Left lobe of liver (tissue), 2 donors: Measurements from ENCODE around the gene RAI2. TPM values are rescaled to one million over a fixed set of nuclear protein-coding genes. Genes with fewer than 3 reads are reported as not detected.

Experiments used
- ATAC-seq: fragments of 200-7000 bp; cut with Tn5 transposase; one replicate; pipeline ENCODE4 v1.9.1; 2020; ENCODE audit warnings: mild to moderate bottlenecking, moderate library complexity
- DNase-seq: peaks from one replicate; pipeline ENCODE4 v3.0.0-alpha.2; 2020; ENCODE audit warnings: low spot score
- total RNA-seq: library from RNA; stranded (reverse); gene quantifications from one replicate; pipeline ENCODE4 v1.2.1, GENCODE V29; 2021
- donor health status: DM: no; HTN: no; CAD: no; lungs with moderate emphysema.
- donor health status: DM: no; HTN: yes; CAD: no.

Gene RAI2
- total RNA-seq, 1 donor from 2014 or later, result 2.1 TPM

DNA sequence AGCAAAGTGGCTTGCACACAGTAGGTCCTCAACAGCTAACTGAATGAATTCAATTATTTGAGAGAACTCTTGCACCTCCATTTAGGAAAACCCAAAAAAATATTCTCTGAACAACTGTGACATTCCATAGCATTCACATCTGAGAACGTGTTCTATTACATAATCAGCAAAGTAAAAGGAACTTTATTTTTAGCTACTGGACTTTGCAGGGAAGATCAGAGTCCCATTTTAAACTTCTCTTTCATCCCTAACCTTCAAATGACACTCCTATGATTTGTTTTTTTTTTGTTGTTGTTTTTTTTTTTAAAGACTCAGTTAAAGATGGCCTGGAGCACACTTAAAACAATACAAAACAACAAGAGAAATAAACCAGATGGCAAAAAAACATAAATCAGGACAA is 30.9 kb downstream of the RAI2 start:
- no peak for ATAC-seq

DNA sequence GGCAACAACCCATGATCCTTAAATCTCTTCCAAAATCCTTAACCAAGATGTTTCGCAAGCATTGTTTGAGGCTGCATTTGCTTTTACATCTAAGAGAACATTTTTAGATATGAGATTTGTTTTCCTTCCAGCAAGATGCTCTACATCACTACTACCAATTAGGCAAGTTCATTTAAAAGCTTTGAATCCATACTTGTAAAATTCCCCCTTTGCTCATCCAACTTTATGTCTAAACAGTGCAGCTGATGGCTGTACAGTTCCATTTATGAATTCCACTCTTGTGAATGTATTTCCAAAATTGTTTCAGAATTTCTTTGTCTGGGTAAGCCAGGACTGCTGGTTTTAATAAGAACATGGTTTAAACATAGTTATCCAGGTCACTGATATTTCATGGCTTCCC is 31.5 kb downstream of the RAI2 start:
- DNase-seq, result no peak
- ATAC-seq, result no peak

More for the DNA sequence above, 30.9 kb downstream of the RAI2 start:
- no peak for DNase-seq

DNA sequence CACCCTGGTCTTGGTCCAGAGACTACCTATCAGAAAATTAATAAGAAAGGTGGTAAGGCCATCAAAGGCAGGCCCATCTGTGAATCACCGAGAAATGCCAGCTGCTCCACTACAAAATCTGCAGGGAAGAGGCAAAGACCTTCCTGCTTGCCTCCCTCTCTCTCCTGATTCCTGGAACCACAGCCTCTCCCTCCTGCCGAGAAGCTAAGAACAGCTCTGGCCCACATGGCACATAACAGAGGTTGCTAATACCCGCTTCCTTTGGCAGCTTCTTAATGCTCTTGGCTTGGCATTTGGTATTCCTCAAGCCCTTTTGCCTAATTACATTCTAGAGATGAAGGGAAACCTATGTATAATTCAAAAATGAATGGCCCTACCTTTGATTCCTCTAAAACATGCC is 32.9 kb downstream of the RAI2 start:
- no peak for DNase-seq
- no peak for ATAC-seq

DNA sequence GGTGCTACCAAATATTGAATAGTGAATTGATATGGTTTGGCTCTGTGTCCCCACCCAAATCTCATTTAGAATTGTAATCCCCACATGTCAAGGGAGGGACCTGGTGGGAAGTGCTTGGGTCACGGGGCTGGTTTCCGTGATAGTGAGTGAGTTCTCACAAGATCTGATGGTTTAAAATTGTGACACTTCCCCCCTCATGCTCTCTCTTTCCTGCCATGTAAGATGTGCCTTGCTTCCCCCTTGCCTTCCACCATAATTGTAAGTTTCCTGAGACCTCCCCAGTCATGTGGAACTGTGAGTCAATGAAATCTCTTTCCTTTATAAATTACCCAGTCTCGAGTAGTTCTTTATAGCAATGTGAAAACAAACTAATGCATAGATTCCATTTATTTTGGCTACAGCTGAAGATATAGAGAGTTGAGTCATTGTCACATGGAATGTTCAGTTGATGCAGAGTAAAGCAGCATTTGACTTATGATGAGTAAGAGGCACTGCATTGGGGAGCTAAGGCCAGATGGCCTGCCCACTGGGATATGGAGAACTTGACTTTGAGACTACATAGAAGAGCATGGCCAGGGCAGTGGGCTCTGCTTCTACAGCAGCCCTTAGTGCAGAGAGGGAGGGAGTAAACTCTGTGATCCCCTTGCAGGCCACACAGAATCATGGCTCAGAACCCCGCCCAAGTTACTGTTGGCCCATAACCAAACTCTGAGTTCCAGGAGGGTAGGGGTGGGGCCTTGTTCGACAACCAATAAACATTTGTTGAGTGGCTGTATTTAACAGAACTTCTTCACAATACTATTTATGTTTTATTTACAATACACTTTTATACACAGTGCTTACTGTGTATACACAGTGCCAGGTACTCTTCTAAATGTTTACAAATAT is 34.2 kb downstream of the RAI2 start:
- DNase-seq (no peak), ATAC-seq (no peak)

DNA sequence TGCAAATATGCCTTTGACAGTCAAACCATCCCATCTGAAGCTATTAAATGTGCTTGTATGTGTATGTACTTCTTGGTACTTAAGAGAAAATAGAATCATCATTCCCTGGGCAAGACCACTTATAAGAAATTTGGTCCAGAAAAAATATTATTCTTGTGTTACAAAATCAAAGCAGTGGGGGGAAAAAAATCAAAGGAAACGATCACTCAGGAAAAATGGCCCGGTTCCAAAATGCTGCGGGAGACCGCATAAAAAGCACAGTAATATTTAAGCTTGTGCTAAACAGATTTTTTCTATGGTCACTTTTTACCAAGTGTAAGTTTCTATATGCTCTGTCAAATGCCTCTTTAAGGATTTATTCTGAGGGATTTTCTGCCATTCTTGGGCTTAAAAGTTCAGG is 36.1 kb downstream of the RAI2 start:
- ATAC-seq, result no peak
- no peak for DNase-seq

DNA sequence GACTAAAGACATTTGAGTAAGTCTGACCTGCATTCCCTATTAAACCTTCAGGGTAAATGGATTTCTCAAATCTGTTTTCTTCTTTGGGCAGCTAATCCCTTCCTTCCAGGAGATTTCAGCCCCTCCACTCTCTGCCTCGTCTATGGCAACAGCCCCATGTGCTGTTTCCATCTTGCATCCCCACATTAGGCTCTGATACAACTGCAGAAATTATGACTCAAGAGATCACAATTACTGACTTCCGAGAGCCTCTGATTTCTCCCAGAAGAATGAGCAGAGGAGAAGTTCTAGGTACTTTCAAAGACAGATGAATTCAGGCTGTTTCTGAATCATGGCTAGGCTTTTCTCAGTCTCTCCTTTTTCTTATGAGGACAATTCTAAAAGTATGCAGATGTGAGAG is 38.7 kb downstream of the RAI2 start:
- DNase-seq (no peak), ATAC-seq (no peak)

DNA sequence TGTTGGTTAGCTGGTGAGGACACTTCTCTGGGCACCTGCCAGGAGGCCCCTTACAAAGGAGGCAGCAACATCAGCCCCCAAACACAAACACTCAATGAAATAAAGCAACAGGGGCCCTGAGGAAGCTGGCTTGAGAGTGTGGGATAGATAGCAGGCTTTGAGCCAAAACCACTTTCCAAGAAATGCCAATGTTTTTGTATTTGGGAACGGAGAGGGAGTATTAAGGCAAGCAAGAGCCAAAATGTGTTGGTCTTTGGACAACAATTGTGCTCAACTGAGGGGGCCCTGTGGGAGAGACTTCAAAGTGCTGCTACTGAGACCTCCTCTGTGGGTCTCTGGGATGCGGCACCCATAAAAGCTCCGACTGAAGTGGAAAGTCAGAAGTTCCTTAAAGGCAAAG is 41.0 kb downstream of the RAI2 start:
- DNase-seq (no peak), ATAC-seq (no peak)

DNA sequence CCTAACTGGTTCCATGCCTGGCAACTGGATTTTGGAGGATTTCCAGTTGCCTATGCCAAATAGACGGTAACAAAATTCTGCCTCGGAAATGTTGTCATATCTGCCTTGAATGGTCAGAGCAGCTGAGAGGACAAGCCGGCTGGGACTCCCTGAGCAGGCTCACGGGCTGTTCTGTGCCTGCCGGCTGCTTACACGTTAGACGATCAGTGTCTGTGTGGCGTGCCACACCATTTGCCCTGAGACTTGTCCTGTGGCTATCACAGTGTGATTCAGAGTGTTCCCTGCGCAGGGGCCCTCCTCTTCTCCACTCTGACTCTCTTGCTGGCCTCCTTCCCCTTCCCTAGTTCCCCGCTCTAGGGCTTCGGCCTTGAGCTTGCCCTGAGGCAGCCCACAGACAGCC is 42.4 kb downstream of the RAI2 start:
- ATAC-seq, result no peak
- no peak for DNase-seq

DNA sequence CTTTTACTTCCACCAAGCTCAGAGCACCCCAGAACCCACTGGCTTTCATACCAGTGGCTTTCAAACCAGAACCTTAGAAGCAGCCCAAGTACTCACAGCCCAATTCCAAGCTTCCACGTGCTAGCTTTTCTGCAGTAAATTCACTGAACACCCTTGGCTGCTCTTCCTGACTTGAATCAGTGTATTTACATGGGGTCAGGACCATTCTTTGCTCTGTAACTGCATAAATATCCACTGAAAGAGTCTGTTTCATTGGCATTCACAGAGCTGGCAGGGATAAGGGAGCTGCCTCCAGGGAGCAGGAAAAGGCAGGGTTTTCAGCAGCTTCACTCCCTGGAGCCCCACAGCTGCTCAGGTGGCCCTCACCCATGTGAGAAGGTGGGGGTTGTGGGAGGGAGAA is 43.8 kb downstream of the RAI2 start:
- DNase-seq, result no peak
- no peak for ATAC-seq

DNA sequence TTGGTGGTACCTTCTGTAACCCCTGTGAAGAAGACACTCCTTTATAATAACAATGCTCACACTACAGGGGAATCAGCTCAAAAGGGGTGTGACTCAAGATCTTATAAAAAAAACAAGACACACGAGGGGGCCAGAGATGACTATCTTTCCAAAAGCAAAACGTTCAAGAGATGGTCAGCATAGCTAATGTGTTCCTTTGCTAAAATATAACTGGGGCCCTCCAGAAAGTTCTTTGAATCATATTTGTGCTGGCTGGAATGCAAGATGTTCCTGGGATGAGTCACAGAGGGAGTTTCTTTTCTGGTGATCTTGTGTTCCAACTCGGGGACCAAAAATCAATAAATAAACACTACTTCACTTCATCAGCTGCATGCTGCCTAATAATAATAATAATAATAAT is 46.5 kb downstream of the RAI2 start:
- no peak for ATAC-seq

DNA sequence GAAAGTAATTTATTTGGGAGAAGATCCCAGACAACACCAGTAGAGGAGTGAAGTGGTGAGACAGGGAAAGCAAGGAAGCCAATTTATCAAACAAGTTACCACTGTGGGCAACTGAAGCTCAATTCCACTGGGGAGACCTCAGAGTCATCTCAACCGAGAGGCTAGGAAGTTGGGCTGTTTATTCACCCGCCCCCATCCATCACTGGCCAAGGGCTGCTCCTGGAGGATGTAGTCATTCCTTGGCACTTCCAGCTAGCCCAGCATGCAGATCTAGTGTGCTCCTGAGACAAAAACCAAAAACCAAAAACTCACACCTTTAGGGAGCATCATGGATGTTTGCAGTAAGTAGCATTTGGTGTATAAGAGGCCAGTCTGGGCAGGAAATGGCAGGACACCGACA is 47.0 kb downstream of the RAI2 start:
- ATAC-seq, result no peak

More for the DNA sequence above, 46.5 kb downstream of the RAI2 start:
- no peak for DNase-seq

DNA sequence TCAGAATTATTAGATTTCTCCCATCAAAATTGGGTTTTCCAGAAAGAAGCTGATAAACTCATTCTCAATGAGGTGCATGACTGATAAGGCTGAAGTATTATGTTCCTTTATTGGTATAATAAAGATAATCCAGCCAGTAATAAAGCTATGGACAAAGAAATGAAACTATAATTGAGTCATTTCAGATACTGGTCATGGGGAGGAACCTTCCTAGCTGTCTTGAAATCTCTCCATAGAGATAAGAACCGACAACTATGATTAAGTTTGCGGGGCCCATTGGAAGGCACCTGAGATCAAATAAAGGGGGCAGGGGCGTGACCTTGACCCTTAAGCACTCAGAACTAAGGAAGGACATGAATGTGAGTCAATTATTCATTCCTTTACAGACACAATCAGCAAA is 47.8 kb downstream of the RAI2 start:
- DNase-seq, result no peak
- no peak for ATAC-seq

More for the DNA sequence above, 47.0 kb downstream of the RAI2 start:
- DNase-seq, result no peak

DNA sequence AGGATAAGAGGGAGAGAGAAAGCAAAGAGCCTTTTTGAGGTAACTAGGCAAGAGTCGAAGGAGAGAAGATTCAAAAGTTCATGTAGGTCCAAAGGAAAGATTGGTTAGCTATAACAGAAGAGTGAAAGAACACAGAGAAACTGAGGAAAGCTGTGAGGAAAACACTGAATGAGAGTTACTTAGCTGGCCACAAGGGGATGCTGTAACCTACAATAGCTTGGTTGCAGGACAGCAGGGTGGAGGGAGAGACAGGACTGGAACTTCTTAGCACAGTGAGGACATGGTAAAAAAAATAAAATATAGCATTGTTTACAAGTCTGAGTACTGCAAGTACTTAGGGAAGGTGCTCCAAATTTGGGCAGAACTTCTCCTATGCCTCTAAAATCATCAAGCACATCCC is 48.3 kb downstream of the RAI2 start:
- DNase-seq, result no peak

DNA sequence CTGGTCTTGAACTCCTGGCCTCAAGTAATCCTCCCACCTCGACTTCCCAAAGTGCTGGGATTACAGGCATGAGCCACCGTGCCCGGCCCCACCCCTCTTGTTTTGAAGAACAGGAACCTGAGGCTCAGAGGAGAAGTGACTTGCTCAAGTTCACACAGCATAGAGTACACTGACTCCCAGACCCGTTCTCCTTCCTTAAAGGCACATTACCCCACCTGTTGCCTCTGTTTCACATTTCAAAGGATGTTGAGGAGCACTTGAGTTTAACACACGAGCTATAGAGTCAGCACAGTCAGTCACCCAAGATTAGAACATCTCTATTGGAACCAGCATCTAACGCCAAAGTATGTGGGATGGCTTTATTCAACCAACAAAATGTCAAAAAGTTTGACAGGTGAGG is 51.1 kb downstream of the RAI2 start:
- no peak for ATAC-seq

More for the DNA sequence above, 48.3 kb downstream of the RAI2 start:
- peak; percentile 42 for ATAC-seq

DNA sequence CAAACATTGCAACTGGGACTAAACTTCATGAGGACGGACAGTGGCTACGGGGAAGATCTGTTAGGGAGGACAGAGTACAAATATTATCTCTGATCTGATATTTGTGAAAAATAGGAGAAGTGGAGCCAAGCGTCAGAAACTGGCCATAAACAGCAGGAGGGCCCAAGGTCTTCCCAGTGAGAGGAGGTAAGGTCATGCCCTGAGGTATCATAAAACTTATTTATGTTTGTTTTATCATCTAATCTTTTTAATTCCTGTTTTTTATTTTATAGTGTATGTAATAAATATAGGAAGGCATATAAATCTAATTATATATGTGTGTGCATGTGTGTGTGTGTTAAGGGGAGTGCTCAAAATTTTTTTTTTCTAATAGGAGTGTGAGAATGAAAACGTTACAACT is 51.8 kb downstream of the RAI2 start:
- no peak for DNase-seq
- ATAC-seq, result no peak

More for the DNA sequence above, 51.1 kb downstream of the RAI2 start:
- DNase-seq, result no peak

DNA sequence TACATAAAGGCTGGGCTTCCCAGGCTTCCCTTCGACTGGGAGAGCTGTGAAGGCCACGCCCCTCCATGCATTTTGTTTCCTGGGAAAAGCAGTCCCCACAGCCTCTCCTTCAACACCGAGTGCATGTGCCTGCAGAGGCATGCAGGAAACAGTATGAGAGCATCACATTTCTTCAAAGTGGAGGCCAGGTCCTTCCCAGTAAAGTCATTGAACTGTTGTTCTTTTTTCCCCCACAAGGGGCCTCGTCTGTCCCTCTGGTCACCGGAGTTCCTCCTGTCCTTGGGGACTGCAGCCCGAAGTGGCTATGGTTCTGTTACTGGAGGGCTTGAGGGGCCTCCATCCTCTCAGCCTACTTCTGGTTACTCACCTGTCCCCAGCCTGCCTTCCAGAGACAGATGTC is 56.0 kb downstream of the RAI2 start:
- ATAC-seq, result no peak
- DNase-seq, result no peak

DNA sequence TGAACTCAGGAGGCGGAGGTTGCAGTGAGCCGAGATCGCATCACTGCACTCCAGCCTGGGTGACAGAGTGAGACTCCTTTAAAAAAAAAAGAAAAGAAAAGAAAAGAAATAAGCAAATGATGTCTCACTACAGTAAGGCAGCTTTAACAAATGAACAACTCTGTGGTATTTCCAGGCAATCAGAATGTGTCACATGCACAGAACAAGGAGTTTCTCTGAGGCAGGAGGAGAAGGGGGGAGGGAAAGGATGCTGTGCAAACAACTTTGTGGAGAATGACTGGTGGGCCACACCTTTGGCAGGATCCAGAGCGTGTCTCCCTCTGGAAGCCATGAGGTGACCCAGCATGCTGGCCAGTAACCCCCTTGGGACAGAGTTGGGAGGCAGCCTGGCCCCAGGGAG is 57.6 kb downstream of the RAI2 start:
- no peak for ATAC-seq
- no peak for DNase-seq

DNA sequence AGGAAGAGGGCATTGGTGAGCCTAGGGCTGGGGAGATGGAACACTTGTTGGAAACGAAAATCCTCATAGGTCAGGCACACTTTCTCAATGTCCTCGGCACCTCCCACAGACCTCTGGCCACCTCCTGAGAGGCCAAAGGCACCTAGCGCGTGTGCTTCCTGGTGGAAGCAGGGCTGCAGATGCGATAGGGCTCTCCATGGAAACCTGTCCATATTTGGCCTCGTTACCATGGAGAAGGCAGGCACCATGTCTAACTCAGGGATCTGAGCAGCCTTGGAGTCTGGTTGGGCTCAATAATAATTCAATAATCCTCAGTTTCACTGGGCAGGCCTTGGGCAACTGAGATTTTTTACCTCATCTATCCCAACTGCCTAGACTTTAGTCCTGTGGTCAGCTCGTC is 58.3 kb downstream of the RAI2 start:
- DNase-seq (no peak), ATAC-seq (no peak)

DNA sequence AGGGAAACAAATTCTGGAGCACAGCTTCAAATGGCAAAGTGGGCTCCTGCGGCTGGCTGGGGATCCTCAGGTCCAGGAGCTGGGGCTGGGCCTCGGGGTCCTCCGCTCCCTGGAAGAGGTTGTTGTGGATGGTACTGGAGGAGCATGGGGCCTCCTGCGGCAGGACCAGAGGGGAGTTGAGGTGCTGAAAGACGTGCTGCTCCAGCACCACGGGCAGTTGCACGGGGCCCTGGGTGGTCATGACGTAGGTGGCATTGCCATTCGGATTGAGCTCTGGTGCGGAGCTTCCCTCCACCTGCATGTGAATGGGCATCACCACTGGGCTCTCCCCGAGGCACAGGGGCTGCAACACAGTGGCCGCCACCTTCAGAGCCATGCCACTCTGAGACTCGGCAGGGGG is 59.7 kb downstream of the RAI2 start:
- DNase-seq (no peak), ATAC-seq (no peak)

DNA sequence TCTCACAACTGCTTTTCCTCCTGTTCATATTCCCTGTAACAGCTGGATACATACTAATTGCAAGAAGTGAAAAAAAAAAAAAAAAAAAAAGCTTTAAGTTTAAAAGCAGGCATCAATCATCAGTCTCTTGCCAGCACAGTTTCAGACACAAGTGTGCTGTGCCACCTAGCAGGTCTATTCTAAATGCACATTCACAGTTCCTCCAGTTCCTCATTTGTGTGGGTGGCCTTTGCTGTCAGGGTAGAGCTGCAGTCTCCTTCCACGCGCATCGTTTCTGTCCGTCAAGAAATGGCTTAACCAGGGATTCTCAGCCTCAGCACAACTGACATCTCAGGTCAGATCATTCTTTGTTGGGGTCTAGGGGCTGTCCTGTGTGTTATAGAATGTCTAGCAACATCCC is 62.2 kb downstream of the RAI2 start:
- DNase-seq, result no peak
- ATAC-seq, result no peak

DNA sequence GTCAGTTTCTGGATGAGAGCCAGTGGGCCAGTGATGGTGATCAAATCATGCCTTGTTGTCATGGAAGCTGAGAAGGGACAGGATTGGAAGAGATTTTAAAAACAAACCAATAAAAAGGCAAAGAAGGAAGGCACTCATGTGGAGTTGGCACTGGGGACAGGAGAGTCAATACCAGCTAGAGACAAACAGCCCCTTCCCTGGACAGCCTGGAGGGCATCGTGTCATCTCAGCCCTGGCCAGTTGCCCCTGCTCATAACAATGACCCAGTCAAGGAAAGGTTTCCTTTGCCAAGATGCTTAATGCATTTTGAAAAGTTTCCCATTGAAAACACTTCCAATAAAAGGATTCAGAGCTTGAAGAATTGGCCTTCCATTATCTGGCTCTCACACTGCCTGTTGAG is 68.3 kb downstream of the RAI2 start:
- ATAC-seq, result no peak
- DNase-seq, result no peak

DNA sequence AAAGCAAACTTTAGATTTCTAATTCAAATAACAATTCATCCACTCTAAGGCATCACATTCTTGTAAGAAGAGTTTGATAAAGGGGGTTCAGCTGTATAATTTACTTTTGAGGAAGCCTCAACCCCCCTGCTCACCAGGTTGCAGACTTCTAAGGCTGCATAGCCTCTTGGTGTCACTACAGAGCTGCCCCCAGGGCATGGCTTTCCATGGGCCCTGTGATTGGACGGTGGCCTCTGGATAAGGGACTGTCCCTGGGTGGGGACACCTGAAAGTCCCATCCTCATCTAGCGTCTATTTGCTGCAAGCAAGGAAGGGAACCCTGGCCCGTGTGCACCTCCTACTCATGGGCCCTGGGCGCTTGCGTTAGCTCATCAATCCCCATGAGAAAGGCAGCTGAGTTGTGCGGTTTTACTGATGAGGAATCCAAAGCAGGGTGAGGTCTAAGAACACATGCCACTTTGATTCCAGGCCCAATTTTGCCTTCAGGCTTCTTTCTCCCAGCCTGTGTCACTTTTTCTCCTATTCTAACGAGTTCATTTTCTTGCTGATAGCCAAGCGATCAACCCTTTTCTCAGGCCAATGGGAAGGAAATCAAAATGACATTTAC is 72.0 kb downstream of the RAI2 start:
- no peak for DNase-seq
- no peak for ATAC-seq

DNA sequence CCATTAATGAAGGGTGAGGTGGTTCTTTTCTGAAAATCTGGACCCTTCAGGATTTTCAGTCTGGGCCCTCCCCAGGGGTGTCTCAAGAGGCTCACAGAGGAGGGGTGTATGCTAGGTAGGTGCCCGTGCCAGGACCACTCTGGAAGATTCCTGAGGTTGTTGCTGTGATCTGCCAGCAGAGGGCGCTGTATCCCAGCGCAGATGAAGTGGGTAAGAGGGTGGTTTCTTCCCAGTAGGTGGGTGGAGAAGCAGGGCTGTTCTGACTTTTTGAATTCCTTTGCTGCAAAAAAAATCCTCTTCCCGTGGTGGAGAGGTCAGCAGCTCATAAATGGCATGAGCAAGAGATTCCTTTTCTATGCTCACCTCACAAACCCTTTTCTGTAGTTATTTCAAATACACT is 72.7 kb downstream of the RAI2 start:
- peak; percentile 45 for DNase-seq

More for the DNA sequence above, 72.7 kb downstream of the RAI2 start:
- peak; percentile 87 for ATAC-seq
